Fibroblast of skin of right quadriceps (primary cell): ENCODE data around the gene UBE2L3.
"Not testable (repeated sequence)": the region's sequence is repeated elsewhere in the genome, so short reads cannot be mapped to it uniquely, and the experiment has no call there.

ENCODE experiments used
- DNase-seq: peaks from one replicate; pipeline ENCODE4 v3.0.0-alpha.2; 2013

UBE2L3 gene

GRCh38 chr22:21605887-21606564 lies 38.5 kb downstream of the UBE2L3 start:
- DNase-seq, result no peak

GRCh38 chr22:21606775-21607174 lies 39.3 kb downstream of the UBE2L3 start:
- DNase-seq, result no peak

GRCh38 chr22:21609556-21610157 lies 42.1 kb downstream of the UBE2L3 start:
- not testable (repeated sequence) for DNase-seq

GRCh38 chr22:21611210-21611977 lies 43.9 kb downstream of the UBE2L3 start:
- DNase-seq, result no peak

GRCh38 chr22:21612858-21613257 lies 45.3 kb downstream of the UBE2L3 start:
- no peak for DNase-seq

GRCh38 chr22:21613553-21614233 lies 46.2 kb downstream of the UBE2L3 start:
- DNase-seq, result no peak

- no peak for DNase-seq
Measured at GRCh38 chr22:21615731-21616130, 48.2 kb downstream of the UBE2L3 start.

GRCh38 chr22:21617337-21617736 lies 49.8 kb downstream of the UBE2L3 start:
- DNase-seq, result not testable (repeated sequence)

- no peak for DNase-seq
Measured at GRCh38 chr22:21621025-21621424, 53.5 kb downstream of the UBE2L3 start.

GRCh38 chr22:21622011-21622918 lies 54.8 kb downstream of the UBE2L3 start:
- no peak for DNase-seq

GRCh38 chr22:21622919-21623647 lies 55.6 kb downstream of the UBE2L3 start:
- DNase-seq, result no peak

- no peak for DNase-seq
Measured at GRCh38 chr22:21623648-21623970, 56.1 kb downstream of the UBE2L3 start.

GRCh38 chr22:21624120-21624879 lies 56.8 kb downstream of the UBE2L3 start:
- DNase-seq, result no peak

GRCh38 chr22:21624880-21625791 lies 57.6 kb downstream of the UBE2L3 start:
- DNase-seq, result no peak

- no peak for DNase-seq
Measured at GRCh38 chr22:21626073-21626734, 58.7 kb downstream of the UBE2L3 start.

- no peak for DNase-seq
Measured at GRCh38 chr22:21626735-21627469, 59.4 kb downstream of the UBE2L3 start.

- no peak for DNase-seq
Measured at GRCh38 chr22:21628386-21629254, 61.1 kb downstream of the UBE2L3 start.
